RWPE1 (cell line): Measurements from ENCODE around the gene IGFLR1.
A peak's percentile ranks its signal among the peaks of the same experiment; 100 is the strongest.
"Not testable (repeated sequence)": the region's sequence is repeated elsewhere in the genome, so short reads cannot be mapped to it uniquely, and the experiment has no call there.

Experiments used
- CTCF ChIA-PET: fragments of 350-600 bp; sonication (Branson Sonifier 250); formaldehyde crosslinking; extraction: SDS; loops from one replicate; lab custom pipeline; 2021; lab: Yijun Ruan, JAX
- POLR2A ChIA-PET: fragments of 400-600 bp; formaldehyde crosslinking; extraction: SDS; loops from one replicate; lab custom pipeline; 2020; ENCODE audit warnings: antibody characterized with exemption; ENCODE audit not compliant: low non-redundant PET; lab: Yijun Ruan, JAX
- DNase-seq: peaks from one replicate; pipeline ENCODE4 v3.0.0; 2012; ENCODE audit warnings: low spot score
- H3K27ac ChIP-seq: fragments of 450-650 bp; 2 replicates; pipeline ENCODE4 v1.5.1; 2017
- CTCF ChIP-seq: fragments of 450-650 bp; conservative IDR thresholded peaks from 2 replicates; pipeline ENCODE4 v1.5.1; 2017; ENCODE audit warnings: low read depth, mild to moderate bottlenecking

The IGFLR1 gene

GRCh38 chr19:35774274-35775045 lies 32.2 kb upstream of the IGFLR1 start:
- DNase-seq: no peak
- peak overlapping the region; percentile 72; the same call in 1 of the 2 replicates for H3K27ac ChIP-seq
- CTCF ChIA-PET: no interaction called here
- TF ChIP-seq CTCF: no peak
- POLR2A ChIA-PET: no interaction called here

- CTCF ChIA-PET: no interaction called here
- POLR2A ChIA-PET: interaction anchor here (0.6 kb wide), 1 partner anchor 36 kb away, joined by 4 read pairs; no protein-coding TSS in a partner anchor
- no peak for TF ChIP-seq CTCF
- H3K27ac ChIP-seq: no peak overlapping the region
- peak; percentile 29 for DNase-seq
Measured at GRCh38 chr19:35773020-35773806, 31.0 kb upstream of the IGFLR1 start.

- H3K27ac ChIP-seq, POLR2A ChIA-PET, DNase-seq, CTCF ChIA-PET: not testable (repeated sequence)
Measured at GRCh38 chr19:35772362-35772761, 30.1 kb upstream of the IGFLR1 start.

GRCh38 chr19:35768082-35768421 lies 25.8 kb upstream of the IGFLR1 start:
- CTCF ChIA-PET: no interaction called here
- POLR2A ChIA-PET: no interaction called here
- DNase-seq: no peak
- TF ChIP-seq CTCF: no peak
- H3K27ac ChIP-seq: no peak overlapping the region

GRCh38 chr19:35767288-35768081 lies 25.2 kb upstream of the IGFLR1 start:
- DNase-seq: no peak
- ChIA-PET CTCF (no interaction called here), POLR2A (no interaction called here)
- no peak overlapping the region for H3K27ac ChIP-seq
- no peak for TF ChIP-seq CTCF

- peak overlapping the region; percentile 1; the same call in 1 of the 2 replicates for H3K27ac ChIP-seq
- ChIA-PET CTCF (interaction anchor here (0.5 kb wide), 1 partner anchor 54 kb away, joined by 3 read pairs; no protein-coding TSS in a partner anchor), POLR2A (no interaction called here)
- DNase-seq: no peak
- no peak for TF ChIP-seq CTCF
Measured at GRCh38 chr19:35766571-35767104, 24.4 kb upstream of the IGFLR1 start.
